Testis (tissue), 3 donors: Measurements from ENCODE around the gene PRKG1. TPM values are rescaled to one million over a fixed set of nuclear protein-coding genes. Genes with fewer than 3 reads are reported as not detected.
A peak's percentile ranks its signal among the peaks of the same experiment; 100 is the strongest.

ENCODE experiments used
- DNase-seq: peaks from one replicate; pipeline ENCODE4 v3.0.0-alpha.2; 2019
- H3K27ac ChIP-seq, 2 donors: fragments of 200-600 bp; sonication (generic); one replicate each; pipeline ENCODE4 v1.5.1; 2019
- H3K27me3 ChIP-seq: fragments of 200-600 bp; sonication (generic); one replicate; pipeline ENCODE4 v1.5.1; 2019
- H3K36me3 ChIP-seq: fragments of 200-600 bp; sonication (generic); one replicate; pipeline ENCODE4 v1.5.1; 2017; ENCODE audit warnings: low read depth; ENCODE audit errors: missing control alignments
- H3K4me1 ChIP-seq: fragments of 200-600 bp; sonication (generic); one replicate; pipeline ENCODE4 v1.5.1; 2019
- H3K4me3 ChIP-seq, 2 donors: fragments of 200-600 bp; sonication (generic); one replicate each; pipeline ENCODE4 v1.5.1; 2017 to 2019
- H3K9me3 ChIP-seq: fragments of 200-600 bp; sonication (generic); one replicate; pipeline ENCODE4 v1.5.1; 2017
- POLR2A ChIP-seq: fragments of 450-650 bp; IDR thresholded peaks from one replicate; pipeline ENCODE4 v1.6.1; 2017; ENCODE audit warnings: antibody characterized with exemption, mild to moderate bottlenecking, moderate library complexity
- WGBS, 2 donors: methylation state at CpG; one replicate each; pipeline ENCODE4 v1.1.5; 2018; 5-methylcytosine and 5-hydroxymethylcytosine counted together
- intact Hi-C: fragments of 100-400 bp; cut with DNase I; formaldehyde crosslinking; loops from one replicate; pipeline ENCODE4 v1.15.1; 2023; ENCODE audit warnings: low total_unique reads
- polyA plus RNA-seq: library from polyadenylated mRNA; stranded (reverse); fragments of 350-450 nt; fragmentation: Illumina TruSeq; extraction: RNeasy Lipid Tissue Mini Kit (QIAGEN cat#74804); gene quantifications from one replicate; pipeline ENCODE4 v1.2.3, GENCODE V29; 2014; ENCODE audit warnings: low read depth, low replicate concordance; ENCODE audit not compliant: insufficient read depth
- total RNA-seq, 2 donors: library from RNA; depleted of rRNA; stranded (reverse); fragments of >200 nt; gene quantifications; one replicate each; pipeline ENCODE4 v1.2.3, GENCODE V29; 2016
- TF ChIP-seq, protein P1 (sequence below), 3 experiments: fragments of 450-650 bp in 2 of 3; fragments of 200-600 bp in 1 of 3; sonication (generic) in 1 of 3; IDR thresholded peaks; one replicate each; pipeline ENCODE4 v1.5.1; 2016 to 2019; ENCODE audit warnings: antibody characterized with exemption in 3 of 3, mild to moderate bottlenecking in 2 of 3, moderate library complexity in 1 of 3

PRKG1 gene
- total and polyA plus RNA-seq, 3 donors from 2014 or later = 6.3 to 15.3 (median 12.5) TPM

DNA sequence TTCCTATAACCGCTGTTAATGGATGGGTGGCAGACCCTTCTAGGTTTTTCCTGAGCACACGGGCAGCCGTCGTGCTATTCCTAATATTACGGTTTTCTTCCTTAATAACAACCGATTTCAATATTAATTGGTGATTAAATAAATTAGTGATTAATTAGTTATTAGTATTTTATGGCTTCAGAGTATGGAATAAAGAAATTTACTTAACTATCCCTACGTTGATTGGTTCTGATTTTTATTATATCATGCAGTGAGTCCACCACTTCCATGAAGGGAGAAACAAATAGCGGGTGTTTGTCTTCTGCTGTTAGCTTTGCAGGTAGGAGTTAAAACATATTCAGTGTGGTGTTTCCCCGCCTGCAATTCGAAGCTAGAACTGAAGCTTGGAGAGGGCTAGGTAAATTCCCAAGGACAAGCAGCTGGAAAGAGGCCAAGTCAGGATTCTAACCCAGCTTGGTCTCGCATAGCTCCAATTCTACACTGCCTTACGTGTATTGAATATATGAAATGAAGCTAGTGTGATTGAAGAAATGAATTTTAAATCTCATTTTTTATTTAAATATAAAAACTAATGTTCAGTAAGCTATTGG lies 626.0 kb downstream of the PRKG1 start:
- DNase-seq = peak; percentile 69
- Histone ChIP-seq H3K4me1 (peaks cover 18% of the 10 kb centered on the region), H3K9me3 (no peaks in the 10 kb centered on the region), H3K36me3 (no peaks in the 10 kb centered on the region), H3K27me3 (no peaks in the 10 kb centered on the region), H3K4me3 (peak overlapping the region; percentile 75 to 86), H3K27ac (peak overlapping the region; percentile 95 to 98)
- 9% methylated on average over 12 of the region's 12 CpGs for WGBS, 2 donors
- intact Hi-C loops = no loop called here
- TF ChIP-seq POLR2A = no peak
- TF ChIP-seq, protein P1, sequence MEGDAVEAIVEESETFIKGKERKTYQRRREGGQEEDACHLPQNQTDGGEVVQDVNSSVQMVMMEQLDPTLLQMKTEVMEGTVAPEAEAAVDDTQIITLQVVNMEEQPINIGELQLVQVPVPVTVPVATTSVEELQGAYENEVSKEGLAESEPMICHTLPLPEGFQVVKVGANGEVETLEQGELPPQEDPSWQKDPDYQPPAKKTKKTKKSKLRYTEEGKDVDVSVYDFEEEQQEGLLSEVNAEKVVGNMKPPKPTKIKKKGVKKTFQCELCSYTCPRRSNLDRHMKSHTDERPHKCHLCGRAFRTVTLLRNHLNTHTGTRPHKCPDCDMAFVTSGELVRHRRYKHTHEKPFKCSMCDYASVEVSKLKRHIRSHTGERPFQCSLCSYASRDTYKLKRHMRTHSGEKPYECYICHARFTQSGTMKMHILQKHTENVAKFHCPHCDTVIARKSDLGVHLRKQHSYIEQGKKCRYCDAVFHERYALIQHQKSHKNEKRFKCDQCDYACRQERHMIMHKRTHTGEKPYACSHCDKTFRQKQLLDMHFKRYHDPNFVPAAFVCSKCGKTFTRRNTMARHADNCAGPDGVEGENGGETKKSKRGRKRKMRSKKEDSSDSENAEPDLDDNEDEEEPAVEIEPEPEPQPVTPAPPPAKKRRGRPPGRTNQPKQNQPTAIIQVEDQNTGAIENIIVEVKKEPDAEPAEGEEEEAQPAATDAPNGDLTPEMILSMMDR (IDR thresholded peaks at IDR 0.05) = no peak

DNA sequence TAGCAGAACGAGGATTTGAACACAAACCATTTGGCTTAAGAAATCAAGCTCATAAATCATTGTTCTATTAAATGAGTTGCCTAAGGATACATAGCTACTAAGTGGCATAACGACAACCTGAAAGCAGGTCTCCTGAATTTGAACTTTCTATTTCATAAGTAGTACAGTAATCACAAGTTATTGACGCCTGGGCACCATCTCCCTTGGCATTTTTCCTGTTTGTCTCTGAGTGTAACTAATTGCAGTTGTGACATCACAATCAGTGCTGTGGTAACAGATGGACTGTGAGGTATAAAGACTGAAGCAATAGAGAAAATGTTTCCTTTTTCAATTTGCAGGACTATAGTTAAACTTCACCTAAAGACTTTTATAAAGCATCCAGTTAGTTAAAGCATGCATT lies 631.5 kb downstream of the PRKG1 start:
- no peaks in the 10 kb centered on the region for H3K4me1 ChIP-seq
- intact Hi-C loops = no loop called here
- no peaks in the 10 kb centered on the region for H3K27me3 ChIP-seq
- H3K9me3 ChIP-seq = no peaks in the 10 kb centered on the region
- 73 to 75% methylated on average over 3 of the region's 3 CpGs for WGBS, 2 donors
- no peak overlapping the region for H3K27ac ChIP-seq
- no peak overlapping the region for H3K4me3 ChIP-seq
- TF ChIP-seq POLR2A = no peak
- TF ChIP-seq, protein P1 (IDR thresholded peaks at IDR 0.05) = no peak
- no peaks in the 10 kb centered on the region for H3K36me3 ChIP-seq
- DNase-seq = no peak

- H3K4me1 ChIP-seq = no peaks in the 10 kb centered on the region
- no peaks in the 10 kb centered on the region for H3K36me3 ChIP-seq
- 42 to 49% methylated on average over 3 of the region's 3 CpGs for WGBS, 2 donors
- peak; percentile 85 for DNase-seq
- TF ChIP-seq, protein P1 (IDR thresholded peaks at IDR 0.05) = no peak
- no peak for TF ChIP-seq POLR2A
- intact Hi-C loops = no loop called here
- no peak overlapping the region for H3K27ac ChIP-seq
- H3K4me3 ChIP-seq = no peak overlapping the region
- H3K9me3 ChIP-seq = no peaks in the 10 kb centered on the region
- no peaks in the 10 kb centered on the region for H3K27me3 ChIP-seq
Measured at GRCh38 chr10:51706225-51706624, 631.9 kb downstream of the PRKG1 start.

DNA sequence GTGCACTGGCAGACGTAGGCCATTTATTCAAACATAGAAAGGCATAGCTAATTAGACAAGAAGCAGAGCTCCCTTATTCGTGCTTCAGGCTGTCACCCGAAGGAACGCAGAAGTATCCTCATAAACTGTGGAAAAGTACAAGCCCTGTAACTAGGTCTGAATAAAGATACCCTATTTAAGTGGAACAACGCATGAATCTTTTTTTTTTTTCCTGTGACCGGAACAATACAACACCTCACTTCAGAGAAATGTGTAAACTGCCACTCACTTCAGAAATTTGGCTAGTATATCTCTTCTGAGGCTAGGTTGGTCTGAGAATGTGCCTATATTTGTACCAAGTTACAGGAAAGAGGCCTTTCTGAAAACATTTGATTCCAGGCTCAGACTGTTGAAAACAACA lies 633.1 kb downstream of the PRKG1 start:
- 78 to 84% methylated on average over 6 of the region's 6 CpGs for WGBS, 2 donors
- H3K9me3 ChIP-seq = no peaks in the 10 kb centered on the region
- TF ChIP-seq, protein P1 (IDR thresholded peaks at IDR 0.05) = no peak
- no peak for TF ChIP-seq POLR2A
- no peaks in the 10 kb centered on the region for H3K27me3 ChIP-seq
- intact Hi-C loops = no loop called here
- H3K27ac ChIP-seq = no peak overlapping the region
- no peak overlapping the region for H3K4me3 ChIP-seq
- DNase-seq = no peak
- H3K36me3 ChIP-seq = no peaks in the 10 kb centered on the region
- H3K4me1 ChIP-seq = no peaks in the 10 kb centered on the region

- Histone ChIP-seq H3K36me3 (no peaks in the 10 kb centered on the region), H3K4me3 (no peak overlapping the region), H3K27me3 (no peaks in the 10 kb centered on the region), H3K4me1 (no peaks in the 10 kb centered on the region), H3K9me3 (no peaks in the 10 kb centered on the region), H3K27ac (no peak overlapping the region)
- no peak for TF ChIP-seq POLR2A
- TF ChIP-seq, protein P1 (IDR thresholded peaks at IDR 0.05) = no peak
- intact Hi-C loops = no loop called here
- 86 to 89% methylated on average over 5 of the region's 5 CpGs for WGBS, 2 donors
- no peak for DNase-seq
Measured at GRCh38 chr10:51707821-51708424, 633.6 kb downstream of the PRKG1 start.
